Left lung (tissue), 10 donors: Measurements from ENCODE around the gene VASP. TPM values are rescaled to one million over a fixed set of nuclear protein-coding genes. Genes with fewer than 3 reads are reported as not detected.

Experiments used
- ATAC-seq: fragments of 200-7000 bp; cut with Tn5 transposase; one replicate; pipeline ENCODE4 v1.9.1; 2020; ENCODE audit warnings: moderate library complexity
- DNase-seq, 4 donors: peaks; one replicate each; pipeline ENCODE4 v3.0.0-alpha.2; 2013 to 2020
- H3K27ac ChIP-seq, 2 donors: fragments of 200-600 bp; sonication (generic) in 1 of 2; one replicate each; pipeline versions ENCODE4 v1.5.0 to v1.8.0; 2020 to 2021
- H3K27me3 ChIP-seq, 2 donors: fragments of 200-600 bp; sonication (generic) in 1 of 2; one replicate each; pipeline versions ENCODE4 v1.5.0 to v1.8.0; 2020 to 2021
- H3K36me3 ChIP-seq, 2 donors: fragments of 200-600 bp; sonication (generic) in 1 of 2; one replicate each; pipeline versions ENCODE4 v1.5.0 to v1.8.0; 2020 to 2021
- H3K4me1 ChIP-seq, 2 donors: fragments of 200-600 bp; one replicate each; pipeline ENCODE4 v1.8.0; 2021
- H3K4me3 ChIP-seq, 2 donors: fragments of 200-600 bp; sonication (generic) in 1 of 2; one replicate each; pipeline versions ENCODE4 v1.5.0 to v1.8.0; 2020 to 2021; ENCODE audit warnings: mild to moderate bottlenecking in 1 of 2
- H3K9me3 ChIP-seq, 2 donors: fragments of 200-600 bp; sonication (generic) in 1 of 2; one replicate each; pipeline versions ENCODE4 v1.5.0 to v1.8.0; 2020 to 2021
- CTCF ChIP-seq, 2 donors: fragments of 200-600 bp; sonication (generic) in 1 of 2; IDR thresholded peaks; one replicate each; pipeline versions ENCODE4 v1.5.0 to v1.8.0; 2021; ENCODE audit warnings: antibody characterized with exemption in 2 of 2
- intact Hi-C, 2 donors: fragments of 100-400 bp; cut with DNase I; formaldehyde crosslinking; loops; one replicate each; pipeline versions ENCODE4 v1.11.2 to v1.14.2; 2022
- polyA plus RNA-seq, 6 donors: library from polyadenylated mRNA; unstranded; fragments of 120-200 nt; gene quantifications; one replicate each; pipeline ENCODE4 v1.2.1, GENCODE V29; 2013; ENCODE audit not compliant: insufficient read length in 6 of 6
- total RNA-seq, 2 donors: library from RNA; stranded (reverse); fragmentation: NEBNext Ultra II Directional; extraction: Animal tissue kit (Norgen Biotek cat#: 25700); gene quantifications; one replicate each; pipeline ENCODE4 v1.2.1, GENCODE V29; 2021
- donor health status: DM: no; HTN: yes; CAD: no.
- donor health status: DM: no; HTN: no; CAD: no.

VASP gene
- total and polyA plus RNA-seq, 8 donors: 49.5 to 220 (median 57.4) TPM

GRCh38 chr19:45515081-45515624 is 7.9 kb downstream of the VASP start:
- intact Hi-C loops: no loop called here
- H3K36me3 ChIP-seq: peaks cover 0 to 48% of the 10 kb centered on the region in 2 donors
- H3K4me1 ChIP-seq: peaks cover 22 to 77% of the 10 kb centered on the region in 2 donors
- H3K4me3 ChIP-seq: peak overlapping the region in 1 of 2 donors; percentile 28
- peak; percentile 60 for ATAC-seq
- no peak for TF ChIP-seq CTCF (IDR thresholded peaks at IDR 0.05)
- H3K27me3 ChIP-seq: no peaks in the 10 kb centered on the region
- no peaks in the 10 kb centered on the region for H3K9me3 ChIP-seq
- peak overlapping the region; percentile 73 to 94 for H3K27ac ChIP-seq
- DNase-seq: peak in 2 of 4 donors; percentile 83 to 87

GRCh38 chr19:45515807-45516401 is 8.6 kb downstream of the VASP start:
- Histone ChIP-seq H3K4me1 (peaks cover 21 to 77% of the 10 kb centered on the region in 2 donors), H3K4me3 (peak overlapping the region in 1 of 2 donors; percentile 28), H3K27ac (peak overlapping the region; percentile 73 to 94), H3K27me3 (no peaks in the 10 kb centered on the region), H3K9me3 (no peaks in the 10 kb centered on the region), H3K36me3 (peaks cover 0 to 48% of the 10 kb centered on the region in 2 donors)
- intact Hi-C loops: no loop called here
- ATAC-seq: peak; percentile 40
- peak in 2 of 4 donors; percentile 64 to 77 for DNase-seq
- TF ChIP-seq CTCF (IDR thresholded peaks at IDR 0.05): no peak

- no peak for TF ChIP-seq CTCF (IDR thresholded peaks at IDR 0.05)
- no peak for ATAC-seq
- Histone ChIP-seq H3K9me3 (no peaks in the 10 kb centered on the region), H3K36me3 (peaks cover 0 to 61% of the 10 kb centered on the region in 2 donors), H3K27ac (no peak overlapping the region), H3K27me3 (no peaks in the 10 kb centered on the region), H3K4me3 (no peak overlapping the region), H3K4me1 (peaks cover 21 to 75% of the 10 kb centered on the region in 2 donors)
- intact Hi-C loops: no loop called here
- no peak for DNase-seq
Measured at GRCh38 chr19:45517238-45517637, 10.0 kb downstream of the VASP start.

- ATAC-seq (no peak), DNase-seq (peak in 1 of 4 donors; percentile 75)
- no peaks in the 10 kb centered on the region for H3K27me3 ChIP-seq
- no peak overlapping the region for H3K4me3 ChIP-seq
- H3K36me3 ChIP-seq: peaks cover 0 to 67% of the 10 kb centered on the region in 2 donors
- intact Hi-C loops: no loop called here
- no peak overlapping the region for H3K27ac ChIP-seq
- no peak for TF ChIP-seq CTCF (IDR thresholded peaks at IDR 0.05)
- no peaks in the 10 kb centered on the region for H3K9me3 ChIP-seq
- peaks cover 21 to 75% of the 10 kb centered on the region in 2 donors for H3K4me1 ChIP-seq
Measured at GRCh38 chr19:45517641-45518468, 10.6 kb downstream of the VASP start.

GRCh38 chr19:45518469-45518826 is 11.2 kb downstream of the VASP start:
- TF ChIP-seq CTCF (IDR thresholded peaks at IDR 0.05): no peak
- Histone ChIP-seq H3K27me3 (no peaks in the 10 kb centered on the region), H3K9me3 (no peaks in the 10 kb centered on the region), H3K4me3 (no peak overlapping the region), H3K27ac (no peak overlapping the region), H3K36me3 (peaks cover 0 to 73% of the 10 kb centered on the region in 2 donors), H3K4me1 (peaks cover 20 to 75% of the 10 kb centered on the region in 2 donors)
- intact Hi-C loops: no loop called here
- DNase-seq (no peak), ATAC-seq (no peak)
